Prostate gland (tissue), 2 donors: ENCODE measurements around the gene CDC27.

ENCODE experiments used
- CTCF ChIP-seq, 4 experiments: fragments of 200-600 bp in 2 of 4; fragments of 450-650 bp in 2 of 4; sonication (generic) in 2 of 4; IDR thresholded peaks; 1 replicate in 3 of 4; 2 replicates in 1 of 4; pipeline ENCODE4 v1.5.1; 2016 to 2019; ENCODE audit warnings: antibody characterized with exemption in 4 of 4, mild to moderate bottlenecking in 2 of 4, moderate library complexity in 2 of 4
- POLR2A ChIP-seq: fragments of 450-650 bp; IDR thresholded peaks from one replicate; pipeline ENCODE4 v1.6.1; 2016; ENCODE audit warnings: antibody characterized with exemption, mild to moderate bottlenecking

DNA sequence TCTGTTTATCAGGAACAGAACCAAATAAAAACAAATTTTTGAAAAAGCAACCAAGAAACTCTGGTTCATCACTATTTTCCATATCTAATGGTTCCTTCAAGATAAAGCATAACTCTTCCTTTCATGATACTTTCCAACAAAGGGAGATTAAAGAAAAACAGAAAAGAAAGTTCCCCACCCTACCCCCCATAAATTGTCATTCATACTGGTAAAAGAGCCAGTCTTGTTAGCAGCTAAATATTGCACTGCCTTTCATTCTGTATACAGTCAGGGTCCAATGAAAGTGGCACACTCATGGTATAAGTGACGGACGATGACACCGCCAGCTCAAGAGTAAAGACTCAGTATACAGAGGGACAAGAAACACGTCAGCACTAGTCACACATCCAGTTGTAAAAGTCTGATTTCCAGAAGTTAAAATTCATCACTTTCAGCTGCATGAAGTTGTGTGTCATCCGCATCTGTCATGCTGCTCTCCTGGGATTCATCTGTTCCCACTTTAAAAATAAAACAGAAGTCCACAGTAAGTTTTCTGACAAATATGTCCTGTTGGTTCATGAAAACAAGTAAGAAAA, 68.5 kb downstream of the CDC27 start:
- TF ChIP-seq CTCF (IDR thresholded peaks at IDR 0.05) (no peak), POLR2A (no peak)
